GM12878 (cell line): Measurements from ENCODE around the gene BLNK.

Experiments used
- CREB1 ChIP-seq: IDR thresholded peaks from 2 replicates; pipeline ENCODE4 v1.6.1; 2012; ENCODE audit warnings: low read depth, mild to moderate bottlenecking, inconsistent platforms
- EZH2 ChIP-seq: IDR thresholded peaks from 2 replicates; pipeline ENCODE4 v1.6.1; 2012; ENCODE audit warnings: low read depth, mild to moderate bottlenecking, control low read depth, inconsistent platforms, low read length, borderline replicate concordance; ENCODE audit not compliant: control insufficient read depth
- NFIC ChIP-seq: IDR thresholded peaks from 2 replicates; pipeline ENCODE4 v1.6.1; 2012; ENCODE audit warnings: low read depth, mild to moderate bottlenecking, inconsistent platforms, low read length, moderate library complexity
- POLR2A ChIP-seq: IDR thresholded peaks from 2 replicates; pipeline ENCODE4 v1.6.1; 2011; ENCODE audit warnings: low read depth, mild to moderate bottlenecking, low read length
- ZNF274 ChIP-seq: IDR thresholded peaks from one replicate; pipeline ENCODE4 v1.8.0; 2011; ENCODE audit not compliant: insufficient read length, insufficient read depth
- ZZZ3 ChIP-seq: IDR thresholded peaks from 2 replicates; pipeline ENCODE4 v1.6.1; 2011; ENCODE audit warnings: low read depth; ENCODE audit not compliant: control insufficient read depth, insufficient read length
- TF ChIP-seq, protein P1 (sequence below): IDR thresholded peaks from 2 replicates; pipeline ENCODE4 v1.6.1; 2011; ENCODE audit warnings: low read depth, low read length, improper control_type of control experiment, borderline replicate concordance
- TF ChIP-seq, protein P2 (sequence below), 3 experiments: IDR thresholded peaks in 2 of 3; conservative IDR thresholded peaks in 1 of 3; 2 replicates each; pipeline ENCODE4 v1.5.1; 2011; ENCODE audit warnings: low read depth in 3 of 3, low read length in 3 of 3, mild to moderate bottlenecking in 3 of 3, control low read depth in 2 of 3, moderate library complexity in 2 of 3, inconsistent platforms in 1 of 3, mixed read lengths in 1 of 3; ENCODE audit not compliant: control insufficient read depth in 2 of 3, insufficient read depth in 1 of 3; ENCODE audit errors: extremely low read depth in 1 of 3
- TF ChIP-seq, protein P3 (sequence below): IDR thresholded peaks from 2 replicates; pipeline ENCODE4 v1.6.1; 2012; ENCODE audit warnings: low read depth, low read length, improper control_type of control experiment

DNA sequence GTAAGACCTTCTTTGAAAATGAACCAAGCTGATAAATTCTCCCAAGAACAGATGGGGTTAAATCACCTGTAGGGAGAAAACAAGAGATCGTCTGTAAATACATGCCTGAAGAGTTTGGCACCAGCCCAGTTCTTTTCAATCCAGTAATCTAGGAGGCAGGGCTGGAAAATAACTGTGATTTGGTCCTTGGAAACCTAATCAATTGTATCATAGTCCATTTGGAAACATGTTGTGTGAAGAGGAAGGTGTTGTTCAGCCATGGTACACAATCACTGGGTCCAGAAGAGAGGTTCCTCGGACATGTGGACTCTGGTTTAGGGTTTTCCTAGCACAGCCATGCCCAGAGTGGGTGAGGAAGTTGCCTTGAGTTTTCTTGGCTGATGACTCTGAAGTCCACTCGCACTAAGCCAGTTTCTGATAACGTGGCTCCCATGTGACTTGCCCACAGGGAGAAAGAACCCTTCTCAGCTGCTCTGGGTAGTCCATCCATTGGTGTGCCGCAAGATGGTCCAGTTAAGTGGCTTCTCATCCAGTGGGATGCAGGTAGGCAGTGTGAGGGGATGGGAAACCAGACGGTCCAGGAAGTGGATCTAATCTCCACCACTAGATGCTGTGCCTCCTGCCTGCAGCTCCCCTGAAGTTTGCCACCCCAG lies 5.1 kb downstream of the BLNK start:
- TF ChIP-seq, protein P1, sequence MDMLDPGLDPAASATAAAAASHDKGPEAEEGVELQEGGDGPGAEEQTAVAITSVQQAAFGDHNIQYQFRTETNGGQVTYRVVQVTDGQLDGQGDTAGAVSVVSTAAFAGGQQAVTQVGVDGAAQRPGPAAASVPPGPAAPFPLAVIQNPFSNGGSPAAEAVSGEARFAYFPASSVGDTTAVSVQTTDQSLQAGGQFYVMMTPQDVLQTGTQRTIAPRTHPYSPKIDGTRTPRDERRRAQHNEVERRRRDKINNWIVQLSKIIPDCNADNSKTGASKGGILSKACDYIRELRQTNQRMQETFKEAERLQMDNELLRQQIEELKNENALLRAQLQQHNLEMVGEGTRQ, result no peak
- no peak for TF ChIP-seq EZH2
- TF ChIP-seq ZNF274, result no peak
- TF ChIP-seq, protein P2, sequence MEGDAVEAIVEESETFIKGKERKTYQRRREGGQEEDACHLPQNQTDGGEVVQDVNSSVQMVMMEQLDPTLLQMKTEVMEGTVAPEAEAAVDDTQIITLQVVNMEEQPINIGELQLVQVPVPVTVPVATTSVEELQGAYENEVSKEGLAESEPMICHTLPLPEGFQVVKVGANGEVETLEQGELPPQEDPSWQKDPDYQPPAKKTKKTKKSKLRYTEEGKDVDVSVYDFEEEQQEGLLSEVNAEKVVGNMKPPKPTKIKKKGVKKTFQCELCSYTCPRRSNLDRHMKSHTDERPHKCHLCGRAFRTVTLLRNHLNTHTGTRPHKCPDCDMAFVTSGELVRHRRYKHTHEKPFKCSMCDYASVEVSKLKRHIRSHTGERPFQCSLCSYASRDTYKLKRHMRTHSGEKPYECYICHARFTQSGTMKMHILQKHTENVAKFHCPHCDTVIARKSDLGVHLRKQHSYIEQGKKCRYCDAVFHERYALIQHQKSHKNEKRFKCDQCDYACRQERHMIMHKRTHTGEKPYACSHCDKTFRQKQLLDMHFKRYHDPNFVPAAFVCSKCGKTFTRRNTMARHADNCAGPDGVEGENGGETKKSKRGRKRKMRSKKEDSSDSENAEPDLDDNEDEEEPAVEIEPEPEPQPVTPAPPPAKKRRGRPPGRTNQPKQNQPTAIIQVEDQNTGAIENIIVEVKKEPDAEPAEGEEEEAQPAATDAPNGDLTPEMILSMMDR (IDR thresholded peaks at IDR 0.05 in 2 of 3, conservative IDR thresholded peaks at IDR 0.05 in 1 of 3; ENCODE audit: control insufficient read depth in 2 of 3, extremely low read depth in 1 of 3, insufficient read depth in 1 of 3, low read depth in 3 of 3, low read length in 3 of 3), result no peak
- no peak for TF ChIP-seq ZZZ3
- TF ChIP-seq POLR2A, result no peak
- TF ChIP-seq NFIC, result no peak
- TF ChIP-seq, protein P3, sequence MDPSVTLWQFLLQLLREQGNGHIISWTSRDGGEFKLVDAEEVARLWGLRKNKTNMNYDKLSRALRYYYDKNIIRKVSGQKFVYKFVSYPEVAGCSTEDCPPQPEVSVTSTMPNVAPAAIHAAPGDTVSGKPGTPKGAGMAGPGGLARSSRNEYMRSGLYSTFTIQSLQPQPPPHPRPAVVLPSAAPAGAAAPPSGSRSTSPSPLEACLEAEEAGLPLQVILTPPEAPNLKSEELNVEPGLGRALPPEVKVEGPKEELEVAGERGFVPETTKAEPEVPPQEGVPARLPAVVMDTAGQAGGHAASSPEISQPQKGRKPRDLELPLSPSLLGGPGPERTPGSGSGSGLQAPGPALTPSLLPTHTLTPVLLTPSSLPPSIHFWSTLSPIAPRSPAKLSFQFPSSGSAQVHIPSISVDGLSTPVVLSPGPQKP, result no peak
- TF ChIP-seq CREB1, result no peak
